ENCODE measurements around the gene ARNT2. TPM values are rescaled to one million over a fixed set of nuclear protein-coding genes. Genes with fewer than 3 reads are reported as not detected.

The ARNT2 gene
- total and polyA plus RNA-seq, 10 of the 15 experiments (the other 5 are each of a cell fraction or from before 2014, with no cell fraction given): 0.07 to 0.49 (median 0.09) TPM; not detected in 6

DNA sequence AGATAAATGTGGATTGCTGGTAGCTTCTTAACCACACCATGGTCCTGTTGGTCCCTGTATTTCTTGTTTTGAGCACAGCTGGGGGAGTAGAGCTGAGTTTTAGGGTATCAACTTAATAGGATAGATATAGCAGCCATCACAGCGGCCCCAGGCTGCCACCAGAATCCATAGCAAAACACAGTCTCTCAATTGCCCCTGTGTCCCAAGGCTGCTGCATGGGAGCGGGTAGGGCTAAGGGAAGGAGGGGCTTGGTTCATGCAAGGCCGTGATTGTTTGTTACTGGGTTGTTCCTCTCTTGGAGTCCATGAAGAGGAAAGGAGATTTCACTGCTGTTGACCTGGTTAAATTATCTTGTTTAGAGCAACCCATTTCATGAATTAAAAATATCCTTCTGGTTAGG lies 22.1 kb downstream of the ARNT2 start (continued):
- no peak for TF ChIP-seq TARDBP (IDR thresholded peaks at IDR 0.05; ENCODE audit: borderline replicate concordance)
- TF ChIP-seq, protein P1, sequence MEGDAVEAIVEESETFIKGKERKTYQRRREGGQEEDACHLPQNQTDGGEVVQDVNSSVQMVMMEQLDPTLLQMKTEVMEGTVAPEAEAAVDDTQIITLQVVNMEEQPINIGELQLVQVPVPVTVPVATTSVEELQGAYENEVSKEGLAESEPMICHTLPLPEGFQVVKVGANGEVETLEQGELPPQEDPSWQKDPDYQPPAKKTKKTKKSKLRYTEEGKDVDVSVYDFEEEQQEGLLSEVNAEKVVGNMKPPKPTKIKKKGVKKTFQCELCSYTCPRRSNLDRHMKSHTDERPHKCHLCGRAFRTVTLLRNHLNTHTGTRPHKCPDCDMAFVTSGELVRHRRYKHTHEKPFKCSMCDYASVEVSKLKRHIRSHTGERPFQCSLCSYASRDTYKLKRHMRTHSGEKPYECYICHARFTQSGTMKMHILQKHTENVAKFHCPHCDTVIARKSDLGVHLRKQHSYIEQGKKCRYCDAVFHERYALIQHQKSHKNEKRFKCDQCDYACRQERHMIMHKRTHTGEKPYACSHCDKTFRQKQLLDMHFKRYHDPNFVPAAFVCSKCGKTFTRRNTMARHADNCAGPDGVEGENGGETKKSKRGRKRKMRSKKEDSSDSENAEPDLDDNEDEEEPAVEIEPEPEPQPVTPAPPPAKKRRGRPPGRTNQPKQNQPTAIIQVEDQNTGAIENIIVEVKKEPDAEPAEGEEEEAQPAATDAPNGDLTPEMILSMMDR (IDR thresholded peaks at IDR 0.05 in 2 of 3, conservative IDR thresholded peaks at IDR 0.05 in 1 of 3; ENCODE audit: control insufficient read depth in 2 of 3, extremely low read depth in 1 of 3, insufficient read depth in 1 of 3, low read depth in 3 of 3, low read length in 3 of 3): no peak
- TF ChIP-seq CHD4 (IDR thresholded peaks at IDR 0.05): no peak
- no peak for TF ChIP-seq NFXL1 (IDR thresholded peaks at IDR 0.05; ENCODE audit: borderline replicate concordance)
- TF ChIP-seq, protein P2, sequence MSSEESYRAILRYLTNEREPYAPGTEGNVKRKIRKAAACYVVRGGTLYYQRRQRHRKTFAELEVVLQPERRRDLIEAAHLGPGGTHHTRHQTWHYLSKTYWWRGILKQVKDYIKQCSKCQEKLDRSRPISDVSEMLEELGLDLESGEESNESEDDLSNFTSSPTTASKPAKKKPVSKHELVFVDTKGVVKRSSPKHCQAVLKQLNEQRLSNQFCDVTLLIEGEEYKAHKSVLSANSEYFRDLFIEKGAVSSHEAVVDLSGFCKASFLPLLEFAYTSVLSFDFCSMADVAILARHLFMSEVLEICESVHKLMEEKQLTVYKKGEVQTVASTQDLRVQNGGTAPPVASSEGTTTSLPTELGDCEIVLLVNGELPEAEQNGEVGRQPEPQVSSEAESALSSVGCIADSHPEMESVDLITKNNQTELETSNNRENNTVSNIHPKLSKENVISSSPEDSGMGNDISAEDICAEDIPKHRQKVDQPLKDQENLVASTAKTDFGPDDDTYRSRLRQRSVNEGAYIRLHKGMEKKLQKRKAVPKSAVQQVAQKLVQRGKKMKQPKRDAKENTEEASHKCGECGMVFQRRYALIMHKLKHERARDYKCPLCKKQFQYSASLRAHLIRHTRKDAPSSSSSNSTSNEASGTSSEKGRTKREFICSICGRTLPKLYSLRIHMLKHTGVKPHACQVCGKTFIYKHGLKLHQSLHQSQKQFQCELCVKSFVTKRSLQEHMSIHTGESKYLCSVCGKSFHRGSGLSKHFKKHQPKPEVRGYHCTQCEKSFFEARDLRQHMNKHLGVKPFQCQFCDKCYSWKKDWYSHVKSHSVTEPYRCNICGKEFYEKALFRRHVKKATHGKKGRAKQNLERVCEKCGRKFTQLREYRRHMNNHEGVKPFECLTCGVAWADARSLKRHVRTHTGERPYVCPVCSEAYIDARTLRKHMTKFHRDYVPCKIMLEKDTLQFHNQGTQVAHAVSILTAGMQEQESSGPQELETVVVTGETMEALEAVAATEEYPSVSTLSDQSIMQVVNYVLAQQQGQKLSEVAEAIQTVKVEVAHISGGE (CRISPR knock-in tag; IDR thresholded peaks at IDR 0.05): no peak
- no peak for TF ChIP-seq STAT3 (IDR thresholded peaks at IDR 0.05; ENCODE audit: low read depth, low read length)
- TF ChIP-seq SIN3A (IDR thresholded peaks at IDR 0.05; ENCODE audit: low read depth, low read length): no peak
- no peak for TF ChIP-seq HDAC6 (IDR thresholded peaks at IDR 0.05; ENCODE audit: unreplicated experiment)
- TF ChIP-seq, protein P3, sequence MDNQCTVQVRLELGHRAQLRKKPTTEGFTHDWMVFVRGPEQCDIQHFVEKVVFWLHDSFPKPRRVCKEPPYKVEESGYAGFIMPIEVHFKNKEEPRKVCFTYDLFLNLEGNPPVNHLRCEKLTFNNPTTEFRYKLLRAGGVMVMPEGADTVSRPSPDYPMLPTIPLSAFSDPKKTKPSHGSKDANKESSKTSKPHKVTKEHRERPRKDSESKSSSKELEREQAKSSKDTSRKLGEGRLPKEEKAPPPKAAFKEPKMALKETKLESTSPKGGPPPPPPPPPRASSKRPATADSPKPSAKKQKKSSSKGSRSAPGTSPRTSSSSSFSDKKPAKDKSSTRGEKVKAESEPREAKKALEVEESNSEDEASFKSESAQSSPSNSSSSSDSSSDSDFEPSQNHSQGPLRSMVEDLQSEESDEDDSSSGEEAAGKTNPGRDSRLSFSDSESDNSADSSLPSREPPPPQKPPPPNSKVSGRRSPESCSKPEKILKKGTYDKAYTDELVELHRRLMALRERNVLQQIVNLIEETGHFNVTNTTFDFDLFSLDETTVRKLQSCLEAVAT (IDR thresholded peaks at IDR 0.05): no peak
- no peak for TF ChIP-seq HDGF (IDR thresholded peaks at IDR 0.05)

Measured in GM12878 (cell line).